Upper lobe of right lung (tissue), 1 donor: ENCODE data around the gene MRM1. TPM values are rescaled to one million over a fixed set of nuclear protein-coding genes. Genes with fewer than 3 reads are reported as not detected.

Experiments
- ATAC-seq: fragments of 200-7000 bp; cut with Tn5 transposase; one replicate; pipeline ENCODE4 v1.9.1; 2020; ENCODE audit warnings: mild to moderate bottlenecking, moderate library complexity
- DNase-seq: peaks from one replicate; pipeline ENCODE4 v3.0.0-alpha.2; 2020
- H3K27ac ChIP-seq: fragments of 200-600 bp; one replicate; pipeline ENCODE4 v1.8.0; 2022
- H3K27me3 ChIP-seq: fragments of 200-600 bp; one replicate; pipeline ENCODE4 v1.8.0; 2022; ENCODE audit warnings: mild to moderate bottlenecking
- H3K36me3 ChIP-seq: fragments of 200-600 bp; one replicate; pipeline ENCODE4 v1.8.0; 2022
- H3K4me1 ChIP-seq: fragments of 200-600 bp; one replicate; pipeline ENCODE4 v1.8.0; 2022
- H3K4me3 ChIP-seq: fragments of 200-600 bp; one replicate; pipeline ENCODE4 v1.8.0; 2022; ENCODE audit warnings: mild to moderate bottlenecking
- H3K9me3 ChIP-seq: fragments of 200-600 bp; one replicate; pipeline ENCODE4 v1.8.0; 2022
- intact Hi-C: fragments of 100-400 bp; cut with DNase I; formaldehyde crosslinking; loops from one replicate; pipeline ENCODE4 v1.11.0; 2022
- long read RNA-seq: library from polyadenylated mRNA; unstranded; transcript quantifications from one replicate; pipeline ENCODE4 v2.0.0, GENCODE V29; 2021
- total RNA-seq: library from RNA; stranded (reverse); fragmentation: NEBNext Ultra II Directional; extraction: Animal tissue kit (Norgen Biotek cat#: 25700); gene quantifications from one replicate; pipeline ENCODE4 v1.2.1, GENCODE V29; 2021
- TF ChIP-seq, protein P1 (sequence below): fragments of 200-600 bp; IDR thresholded peaks from one replicate; pipeline ENCODE4 v1.8.0; 2022; ENCODE audit warnings: antibody characterized with exemption
- donor health status: DM: no; HTN: yes; CAD: no; lungs with severe emphysema.

The MRM1 gene, protein sequence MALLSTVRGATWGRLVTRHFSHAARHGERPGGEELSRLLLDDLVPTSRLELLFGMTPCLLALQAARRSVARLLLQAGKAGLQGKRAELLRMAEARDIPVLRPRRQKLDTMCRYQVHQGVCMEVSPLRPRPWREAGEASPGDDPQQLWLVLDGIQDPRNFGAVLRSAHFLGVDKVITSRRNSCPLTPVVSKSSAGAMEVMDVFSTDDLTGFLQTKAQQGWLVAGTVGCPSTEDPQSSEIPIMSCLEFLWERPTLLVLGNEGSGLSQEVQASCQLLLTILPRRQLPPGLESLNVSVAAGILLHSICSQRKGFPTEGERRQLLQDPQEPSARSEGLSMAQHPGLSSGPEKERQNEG
- 5.6 TPM for total RNA-seq
- long read RNA-seq, partial matches to known transcripts: 2 of 5 reads
- long read RNA-seq, other reads (novel, unspliced or antisense): 2 of 5 reads

DNA sequence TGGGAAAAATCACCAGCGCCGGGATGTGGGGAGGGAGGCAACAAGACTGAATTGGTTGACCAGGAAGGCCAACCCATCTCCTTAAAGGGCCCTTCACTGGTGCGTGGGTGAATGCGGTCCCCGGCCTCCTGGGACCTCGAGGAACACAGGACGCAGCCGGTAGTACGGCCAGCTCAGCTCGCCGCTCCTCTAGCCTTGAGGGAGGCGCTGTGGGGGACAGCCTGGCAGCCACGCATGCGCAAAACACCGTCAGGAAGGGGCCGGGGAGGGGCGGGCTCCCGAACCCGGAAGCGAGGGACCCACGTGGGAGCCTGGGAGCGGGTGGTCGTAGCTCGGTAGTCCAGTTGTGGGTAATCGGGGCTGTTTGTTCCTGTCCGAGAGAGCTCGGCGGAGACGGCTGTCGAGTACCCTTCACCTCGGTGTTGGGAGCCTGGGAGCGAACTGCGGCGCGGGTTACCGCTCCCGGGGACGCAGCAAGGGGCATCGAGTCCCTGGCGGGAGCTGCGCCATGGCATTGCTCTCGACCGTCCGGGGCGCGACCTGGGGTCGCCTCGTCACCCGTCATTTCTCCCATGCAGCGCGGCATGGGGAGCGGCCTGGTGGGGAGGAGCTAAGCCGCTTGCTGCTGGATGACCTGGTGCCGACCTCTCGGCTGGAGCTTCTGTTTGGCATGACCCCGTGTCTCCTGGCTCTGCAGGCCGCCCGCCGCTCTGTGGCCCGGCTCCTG is at the start of gene MRM1:
TSS of gene MRM1 (plus strand) at position 281 of the 727 bp plus-strand sequence. CDS start at position 509, 228 bp downstream.
- H3K36me3 ChIP-seq: no peaks in the 10 kb centered on the region
- intact Hi-C loops: no loop called here
- no peaks in the 10 kb centered on the region for H3K27me3 ChIP-seq
- ATAC-seq (peak; percentile 96), DNase-seq (peak; percentile 97)
- TF ChIP-seq, protein P1, sequence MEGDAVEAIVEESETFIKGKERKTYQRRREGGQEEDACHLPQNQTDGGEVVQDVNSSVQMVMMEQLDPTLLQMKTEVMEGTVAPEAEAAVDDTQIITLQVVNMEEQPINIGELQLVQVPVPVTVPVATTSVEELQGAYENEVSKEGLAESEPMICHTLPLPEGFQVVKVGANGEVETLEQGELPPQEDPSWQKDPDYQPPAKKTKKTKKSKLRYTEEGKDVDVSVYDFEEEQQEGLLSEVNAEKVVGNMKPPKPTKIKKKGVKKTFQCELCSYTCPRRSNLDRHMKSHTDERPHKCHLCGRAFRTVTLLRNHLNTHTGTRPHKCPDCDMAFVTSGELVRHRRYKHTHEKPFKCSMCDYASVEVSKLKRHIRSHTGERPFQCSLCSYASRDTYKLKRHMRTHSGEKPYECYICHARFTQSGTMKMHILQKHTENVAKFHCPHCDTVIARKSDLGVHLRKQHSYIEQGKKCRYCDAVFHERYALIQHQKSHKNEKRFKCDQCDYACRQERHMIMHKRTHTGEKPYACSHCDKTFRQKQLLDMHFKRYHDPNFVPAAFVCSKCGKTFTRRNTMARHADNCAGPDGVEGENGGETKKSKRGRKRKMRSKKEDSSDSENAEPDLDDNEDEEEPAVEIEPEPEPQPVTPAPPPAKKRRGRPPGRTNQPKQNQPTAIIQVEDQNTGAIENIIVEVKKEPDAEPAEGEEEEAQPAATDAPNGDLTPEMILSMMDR: no peak
- H3K27ac ChIP-seq: peak within 1 kb of the TSS; percentile 89
- peaks cover 13% of the 10 kb centered on the region for H3K4me1 ChIP-seq
- H3K4me3 ChIP-seq: peak within 1 kb of the TSS; percentile 85
- no peaks in the 10 kb centered on the region for H3K9me3 ChIP-seq

DNA sequence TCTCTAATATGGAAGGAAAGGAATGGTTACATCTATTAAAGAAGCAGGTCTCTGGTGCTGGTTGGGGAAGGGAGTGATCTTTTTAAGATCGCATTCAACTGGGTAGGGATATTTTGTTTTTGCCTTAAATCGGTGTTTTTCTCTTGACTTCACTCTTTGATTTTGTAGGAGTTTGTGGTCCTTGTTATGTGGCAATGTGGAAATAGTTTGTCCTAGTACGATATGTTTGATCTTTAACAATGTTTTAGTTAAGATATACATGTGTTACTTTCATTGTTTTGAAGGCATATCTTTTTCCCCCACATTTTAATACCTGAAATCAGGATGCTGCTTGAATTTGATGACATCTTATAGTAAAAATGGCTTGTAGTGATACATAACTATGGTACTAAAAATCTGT is 47.9 kb upstream of the MRM1 start:
- Histone ChIP-seq H3K27ac (no peak overlapping the region), H3K4me3 (no peak overlapping the region), H3K4me1 (peaks cover 27% of the 10 kb centered on the region), H3K27me3 (no peaks in the 10 kb centered on the region), H3K36me3 (peaks cover 41% of the 10 kb centered on the region), H3K9me3 (no peaks in the 10 kb centered on the region)
- ATAC-seq (no peak), DNase-seq (no peak)
- TF ChIP-seq, protein P1: no peak
- intact Hi-C loops: no loop called here

DNA sequence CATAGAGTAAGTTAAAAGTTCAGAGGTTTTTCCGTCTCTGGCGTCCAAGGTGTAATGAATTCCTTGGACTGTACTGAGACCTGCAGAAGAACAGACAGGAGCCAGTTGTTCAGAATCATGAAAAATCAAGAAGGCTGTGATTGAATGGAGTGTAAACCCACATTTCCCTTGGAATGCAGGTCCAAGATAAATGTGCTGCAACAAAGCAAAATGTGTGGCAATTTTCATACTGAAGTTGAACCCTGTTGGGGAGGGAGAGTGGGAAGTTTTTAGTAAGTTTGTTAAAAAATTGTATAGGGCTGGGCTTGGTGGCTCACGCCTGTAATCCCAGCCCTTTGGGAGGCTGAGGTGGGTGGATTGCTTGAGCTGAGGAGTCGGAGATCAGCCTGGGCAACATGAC is 35.3 kb upstream of the MRM1 start:
- no peaks in the 10 kb centered on the region for H3K4me1 ChIP-seq
- no peak overlapping the region for H3K27ac ChIP-seq
- TF ChIP-seq, protein P1: no peak
- ATAC-seq: no peak
- H3K36me3 ChIP-seq: peaks cover 98% of the 10 kb centered on the region
- DNase-seq: no peak
- no peaks in the 10 kb centered on the region for H3K9me3 ChIP-seq
- intact Hi-C loops: no loop called here
- no peaks in the 10 kb centered on the region for H3K27me3 ChIP-seq
- no peak overlapping the region for H3K4me3 ChIP-seq

DNA sequence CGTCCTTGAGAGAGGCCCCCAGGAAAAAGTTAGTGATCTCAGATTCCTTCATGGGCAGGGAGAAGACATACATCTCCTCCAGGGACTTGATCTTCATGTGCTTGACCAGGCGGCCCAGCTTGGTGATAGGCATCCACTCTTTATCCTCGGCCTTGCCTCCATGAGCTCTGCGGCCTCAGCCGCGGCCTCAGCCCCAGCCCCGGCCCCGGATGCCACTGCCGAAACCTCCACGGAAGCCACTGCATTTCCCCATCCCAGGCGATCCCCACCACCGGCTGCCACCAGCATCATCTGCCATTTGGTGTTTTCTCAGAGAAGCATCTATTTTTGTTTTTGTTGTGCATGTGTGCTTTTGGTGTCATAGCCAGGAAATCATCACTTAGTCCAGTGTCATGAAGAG is 26.4 kb upstream of the MRM1 start:
- H3K4me3 ChIP-seq: no peak overlapping the region
- intact Hi-C loops: no loop called here
- ATAC-seq (no peak), DNase-seq (no peak)
- H3K4me1 ChIP-seq: peaks cover 3% of the 10 kb centered on the region
- H3K27ac ChIP-seq: no peak overlapping the region
- no peaks in the 10 kb centered on the region for H3K9me3 ChIP-seq
- peaks cover 91% of the 10 kb centered on the region for H3K36me3 ChIP-seq
- H3K27me3 ChIP-seq: no peaks in the 10 kb centered on the region
- TF ChIP-seq, protein P1: no peak

DNA sequence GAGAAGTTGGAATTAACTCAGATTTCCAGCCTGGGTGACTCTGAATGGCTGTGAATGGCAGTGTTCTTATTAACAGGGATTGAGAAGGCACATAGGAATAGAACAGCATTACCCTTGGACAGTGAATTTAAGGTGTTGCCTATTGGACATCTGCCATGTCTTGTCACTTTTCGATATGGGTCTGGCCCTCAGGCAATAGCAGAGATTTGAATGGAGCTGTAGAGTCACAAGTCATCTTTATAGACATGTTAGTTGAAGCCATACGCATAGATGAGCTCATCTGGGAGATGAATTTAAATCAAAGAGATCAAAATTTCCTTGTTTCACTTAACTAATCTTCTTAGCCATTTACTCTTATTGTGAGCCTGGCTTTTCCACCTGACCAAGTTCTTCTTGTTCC is 24.6 kb upstream of the MRM1 start:
- Histone ChIP-seq H3K4me1 (peaks cover 3% of the 10 kb centered on the region), H3K9me3 (no peaks in the 10 kb centered on the region), H3K36me3 (peaks cover 91% of the 10 kb centered on the region), H3K27me3 (no peaks in the 10 kb centered on the region), H3K4me3 (no peak overlapping the region), H3K27ac (no peak overlapping the region)
- no peak for DNase-seq
- intact Hi-C loops: no loop called here
- ATAC-seq: no peak
- TF ChIP-seq, protein P1: no peak
